Right cardiac atrium (tissue), 5 donors: ENCODE results near the gene ZNF831. TPM values are rescaled to one million over a fixed set of nuclear protein-coding genes. Genes with fewer than 3 reads are reported as not detected.
A peak's percentile ranks its signal among the peaks of the same experiment; 100 is the strongest.

Experiments
- ATAC-seq, 2 donors: fragments of 200-7000 bp; cut with Tn5 transposase; one replicate each; pipeline versions ENCODE4 v1.8.0 to v1.9.1; 2020; ENCODE audit warnings: moderate library complexity in 2 of 2, mild to moderate bottlenecking in 1 of 2
- DNase-seq, 3 donors: peaks; one replicate each; pipeline ENCODE4 v3.0.0-alpha.2; 2020
- H3K27ac ChIP-seq: one replicate; pipeline ENCODE4 v1.5.1; 2013; ENCODE audit warnings: mild to moderate bottlenecking, low read length, control low read depth, moderate library complexity
- H3K27me3 ChIP-seq: one replicate; pipeline ENCODE4 v1.6.1; 2013; ENCODE audit not compliant: control insufficient read depth, insufficient read depth
- H3K4me1 ChIP-seq: one replicate; pipeline ENCODE4 v1.6.1; 2013; ENCODE audit warnings: low read length; ENCODE audit not compliant: control insufficient read depth, insufficient read depth
- H3K4me3 ChIP-seq: one replicate; pipeline ENCODE4 v1.5.1; 2013; ENCODE audit warnings: low read length, control low read depth
- H3K9me3 ChIP-seq: one replicate; pipeline ENCODE4 v1.6.1; 2013; ENCODE audit warnings: low read length; ENCODE audit not compliant: control insufficient read depth
- WGBS: extraction: QIAGEN DNeasy Blood & Tissue Kit; methylation state at CpG from one replicate; pipeline ENCODE4 v1.1.7; 2013; 5-methylcytosine and 5-hydroxymethylcytosine counted together
- intact Hi-C, 4 donors: fragments of 100-400 bp; cut with DNase I; formaldehyde crosslinking; loops; one replicate each; pipeline versions ENCODE4 v1.11.0 to v1.14.0; 2022 to 2023
- polyA plus RNA-seq: library from polyadenylated mRNA; stranded (reverse); fragments of 200-250 nt; gene quantifications from one replicate; pipeline ENCODE4 v1.2.3, GENCODE V29; 2013
- total RNA-seq, 4 donors: library from RNA; stranded (reverse); fragmentation: NEBNext Ultra II Directional; extraction: Animal tissue kit (Norgen Biotek cat#: 25700); gene quantifications; one replicate each; pipeline ENCODE4 v1.2.1, GENCODE V29; 2021
- donor health status: healthy with polysubstance abuse.
- donor health status: DM: no; HTN: yes; CAD: no.
- donor health status: DM: no; HTN: no; CAD: no.
- donor health status: DM: no; HTN: yes; CAD: no; lungs with severe emphysema.
- donor health status: DM: yes; HTN: yes; CAD: no.

ZNF831 gene
- total and polyA plus RNA-seq, 5 donors, result 0.05 to 0.18 (median 0.14) TPM

DNA sequence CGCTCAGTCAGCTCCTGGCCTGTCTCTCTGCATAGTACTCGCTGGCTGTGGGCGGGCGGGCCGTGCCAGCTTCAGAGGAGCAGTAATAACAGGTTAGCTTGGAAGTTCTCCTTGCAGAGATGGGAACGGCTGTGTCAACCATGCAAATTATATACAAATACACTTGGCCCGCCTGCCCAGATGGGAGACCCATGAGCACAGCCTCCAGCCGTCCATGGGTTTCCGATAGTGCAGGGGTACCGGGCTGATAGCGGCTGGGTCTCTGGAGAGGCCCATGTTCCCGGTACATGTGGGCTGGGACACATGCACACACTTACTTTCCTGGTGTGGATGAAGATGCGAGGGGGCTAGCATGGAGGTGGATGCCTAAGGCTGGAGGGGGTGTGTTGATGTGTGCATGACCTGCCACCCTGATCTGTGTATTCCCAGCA is 12.8 kb upstream of the ZNF831 start:
- H3K4me1 ChIP-seq, result peaks cover 17% of the 10 kb centered on the region
- ATAC-seq, result no peak
- intact Hi-C loops, result no loop called here

DNA sequence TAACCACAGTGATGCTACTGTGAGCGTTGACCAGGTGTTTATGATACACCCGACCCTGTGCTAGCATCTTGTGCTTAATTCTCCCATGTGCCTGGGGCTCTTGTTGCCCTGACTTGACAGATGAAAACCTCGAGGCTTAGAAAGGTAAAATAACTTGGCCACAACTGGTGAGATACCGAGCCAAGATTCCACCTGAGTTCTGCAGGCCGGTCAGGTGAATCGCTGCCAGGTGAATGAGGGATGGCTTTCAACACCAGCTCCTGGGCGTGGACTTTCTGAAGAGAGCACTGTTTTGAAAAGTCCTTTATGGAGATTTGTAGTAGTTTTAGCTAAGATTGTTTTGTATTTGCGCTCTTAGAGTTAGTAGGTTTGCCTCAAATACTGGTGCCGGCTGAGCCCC is 12.2 kb upstream of the ZNF831 start:
- H3K9me3 ChIP-seq, result no peaks in the 10 kb centered on the region
- H3K27ac ChIP-seq, result no peak overlapping the region
- no peak overlapping the region for H3K4me3 ChIP-seq
- H3K27me3 ChIP-seq, result no peaks in the 10 kb centered on the region
- ATAC-seq, result no peak
- intact Hi-C loops, result no loop called here
- WGBS, result 95% methylated on average over 9 of the region's 9 CpGs
- H3K4me1 ChIP-seq, result peaks cover 14% of the 10 kb centered on the region
- no peak for DNase-seq

More for the DNA sequence above, 12.8 kb upstream of the ZNF831 start:
- no peaks in the 10 kb centered on the region for H3K9me3 ChIP-seq
- WGBS, result 96% methylated on average over 13 of the region's 13 CpGs
- no peaks in the 10 kb centered on the region for H3K27me3 ChIP-seq
- no peak for DNase-seq
- no peak overlapping the region for H3K27ac ChIP-seq
- H3K4me3 ChIP-seq, result no peak overlapping the region

DNA sequence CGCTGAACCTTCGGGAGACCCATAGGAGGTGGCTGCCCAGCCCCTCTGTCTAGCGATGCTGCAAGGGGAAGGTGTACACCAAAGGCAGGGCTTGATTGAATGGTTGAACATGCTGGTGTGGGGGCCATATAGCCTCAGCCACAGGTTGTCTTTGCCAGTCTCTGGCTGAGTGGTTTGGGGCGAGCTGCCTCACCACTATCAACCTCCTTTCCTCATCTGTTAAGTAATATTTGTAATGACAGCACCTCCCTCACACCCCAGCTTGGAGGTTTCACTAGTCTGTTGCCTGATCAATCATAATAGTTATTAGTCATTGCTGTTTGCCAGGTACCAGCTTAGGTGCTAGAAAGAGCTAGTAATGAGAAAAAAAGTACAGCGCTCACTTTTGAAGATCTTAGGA is 11.8 kb upstream of the ZNF831 start:
- WGBS, result 96% methylated on average over 5 of the region's 5 CpGs
- ATAC-seq (no peak), DNase-seq (no peak)
- H3K27ac ChIP-seq, result no peak overlapping the region
- peaks cover 14% of the 10 kb centered on the region for H3K4me1 ChIP-seq
- no peaks in the 10 kb centered on the region for H3K9me3 ChIP-seq
- H3K27me3 ChIP-seq, result no peaks in the 10 kb centered on the region
- H3K4me3 ChIP-seq, result no peak overlapping the region
- intact Hi-C loops, result no loop called here

DNA sequence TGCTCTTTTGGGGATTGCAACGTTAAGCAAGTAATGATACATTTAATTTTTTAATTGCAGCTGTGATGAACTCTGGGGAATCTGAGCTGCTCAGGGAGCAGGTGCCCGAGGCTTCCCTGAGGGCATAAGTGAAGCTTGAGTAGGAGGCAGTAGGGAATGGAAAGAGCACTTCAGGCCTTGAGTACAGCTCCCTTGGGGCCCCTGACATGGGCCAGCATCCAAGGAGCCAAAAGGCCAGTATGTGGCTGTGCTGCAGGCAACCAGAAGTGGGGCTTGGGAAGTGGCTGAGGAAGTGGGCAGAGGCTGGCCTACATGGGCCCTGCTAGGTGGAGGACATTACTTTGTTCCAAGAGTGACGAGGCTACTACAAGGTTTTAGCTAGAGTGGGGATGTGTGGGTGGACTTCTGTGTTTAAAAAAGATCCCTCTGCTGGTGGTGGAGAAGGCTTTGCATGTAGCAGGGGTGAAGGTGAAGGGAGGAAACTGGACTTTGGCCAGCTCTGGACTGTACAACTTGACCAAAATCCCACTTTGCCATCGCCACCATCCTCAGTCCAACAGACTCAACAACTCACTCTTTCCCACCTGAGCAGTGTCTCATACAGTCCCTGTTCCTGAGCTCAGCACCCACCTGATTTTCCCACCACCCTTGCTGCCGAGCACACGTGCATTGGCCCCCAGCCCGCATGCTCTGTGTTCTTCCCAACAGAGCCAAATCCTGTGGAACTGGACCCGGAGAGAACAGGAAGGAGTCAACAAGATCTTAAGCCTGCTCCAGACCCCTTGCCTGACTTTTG is 10.9 kb upstream of the ZNF831 start:
- DNase-seq (peak in 1 of 3 donors; percentile 45), ATAC-seq (peak in 1 of 2 donors; percentile 7)
- WGBS, result 72% methylated on average over 8 of the region's 8 CpGs
- intact Hi-C loops, result no loop called here
- no peaks in the 10 kb centered on the region for H3K9me3 ChIP-seq
- no peak overlapping the region for H3K4me3 ChIP-seq
- no peak overlapping the region for H3K27ac ChIP-seq
- H3K27me3 ChIP-seq, result no peaks in the 10 kb centered on the region
- H3K4me1 ChIP-seq, result peaks cover 10% of the 10 kb centered on the region

DNA sequence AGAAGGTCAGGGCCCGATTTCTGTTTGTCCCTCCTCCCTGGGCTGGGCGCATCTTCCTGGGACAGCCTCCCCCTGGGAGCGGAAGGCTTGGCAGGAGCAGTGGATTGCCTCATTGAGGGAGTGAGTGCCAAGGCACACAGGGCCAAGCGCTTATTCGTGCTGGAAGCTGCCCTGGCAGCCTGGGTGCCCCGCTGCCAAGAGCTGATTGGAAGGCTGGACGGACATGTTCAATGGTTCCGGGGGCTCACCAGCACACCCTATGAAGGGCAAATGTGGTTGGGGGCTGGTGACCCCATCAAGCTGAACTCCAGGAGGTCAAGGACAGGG is 10.3 kb upstream of the ZNF831 start:
- Histone ChIP-seq H3K27me3 (no peaks in the 10 kb centered on the region), H3K27ac (no peak overlapping the region), H3K4me3 (no peak overlapping the region), H3K4me1 (peaks cover 8% of the 10 kb centered on the region), H3K9me3 (no peaks in the 10 kb centered on the region)
- intact Hi-C loops, result no loop called here
- WGBS, result 61% methylated on average over 8 of the region's 8 CpGs
- ATAC-seq (peak; percentile 50 to 82), DNase-seq (peak; percentile 66 to 86 (median 83))

DNA sequence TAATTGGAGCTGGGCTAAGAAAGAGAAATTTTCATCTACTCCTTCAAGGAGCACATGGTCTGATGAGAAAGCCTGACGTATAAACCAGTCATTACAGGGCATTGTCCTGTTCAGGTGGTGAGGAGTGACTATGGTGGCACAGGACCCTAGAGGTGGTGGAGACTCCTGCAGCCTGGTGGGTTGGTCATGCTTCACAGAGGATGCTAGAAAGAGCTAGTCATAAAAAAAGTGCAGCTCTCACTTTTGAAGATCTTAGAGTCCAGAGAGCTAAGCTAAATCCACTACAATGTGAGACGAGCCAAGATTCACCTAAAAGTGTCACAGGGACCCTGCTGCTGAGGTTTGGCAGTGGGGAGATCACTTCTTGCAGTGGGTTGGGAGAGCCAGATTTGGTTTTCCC is 9.8 kb upstream of the ZNF831 start:
- DNase-seq (no peak), ATAC-seq (no peak)
- H3K4me3 ChIP-seq, result no peak overlapping the region
- no peak overlapping the region for H3K27ac ChIP-seq
- intact Hi-C loops, result no loop called here
- no peaks in the 10 kb centered on the region for H3K9me3 ChIP-seq
- H3K4me1 ChIP-seq, result peaks cover 8% of the 10 kb centered on the region
- H3K27me3 ChIP-seq, result no peaks in the 10 kb centered on the region
- WGBS, result 85% methylated on average over 2 of the region's 2 CpGs

DNA sequence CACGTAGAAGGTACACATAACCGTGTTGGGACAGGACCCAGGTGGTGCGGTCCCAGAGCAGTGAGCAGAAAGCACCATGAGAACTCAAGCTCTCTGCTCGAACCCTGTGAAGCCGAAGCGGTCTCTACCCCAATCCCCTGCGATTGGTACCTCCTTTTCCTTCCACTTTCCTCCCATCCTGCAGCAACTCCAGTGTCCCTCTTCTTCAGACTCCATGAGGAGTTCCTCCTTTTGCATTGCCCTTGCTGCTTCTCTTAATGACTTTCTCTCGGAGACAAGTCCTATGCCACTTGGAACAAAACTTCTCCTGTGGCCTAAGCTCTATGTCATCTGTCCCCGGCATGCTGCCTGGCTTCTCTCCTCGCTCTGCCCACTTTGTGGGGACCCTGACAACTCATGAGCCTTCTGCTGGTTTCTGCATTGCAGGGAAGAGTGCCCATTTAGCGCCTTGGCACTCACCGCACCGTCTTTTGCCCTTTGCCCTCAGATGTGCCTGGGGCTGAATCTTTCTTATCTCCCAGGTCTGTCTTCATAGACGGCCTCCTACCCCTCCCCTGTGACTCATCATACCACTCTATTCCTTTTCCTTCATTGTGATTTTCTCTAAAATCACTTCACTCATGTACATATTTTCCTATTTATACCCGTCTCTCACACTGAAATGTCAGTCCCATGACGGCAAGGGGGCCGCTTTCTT is 9.2 kb upstream of the ZNF831 start:
- no peak overlapping the region for H3K4me3 ChIP-seq
- no peak overlapping the region for H3K27ac ChIP-seq
- no peaks in the 10 kb centered on the region for H3K27me3 ChIP-seq
- intact Hi-C loops, result no loop called here
- no peaks in the 10 kb centered on the region for H3K9me3 ChIP-seq
- H3K4me1 ChIP-seq, result peaks cover 8% of the 10 kb centered on the region
- DNase-seq, result no peak
- no peak for ATAC-seq
- WGBS, result 83% methylated on average over 17 of the region's 17 CpGs

DNA sequence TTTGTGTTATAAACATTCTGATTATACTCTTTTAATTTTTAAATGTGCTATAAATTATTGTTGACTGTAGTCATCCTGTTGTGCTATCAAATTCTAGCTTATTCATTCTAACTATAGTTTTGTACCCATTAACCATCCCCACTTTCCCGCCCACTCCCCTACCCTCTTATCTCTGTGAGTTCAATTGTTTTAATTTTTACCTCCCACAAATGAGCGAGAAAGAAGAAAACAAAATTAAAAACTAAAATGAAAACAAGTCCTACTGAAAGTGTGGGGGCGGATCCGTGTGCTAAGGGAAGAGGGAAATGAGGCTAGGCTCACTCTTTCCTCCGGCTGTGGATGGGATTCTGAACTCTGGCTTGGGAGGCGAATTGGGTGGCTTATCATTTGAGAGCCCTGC is 6.6 kb upstream of the ZNF831 start:
- Histone ChIP-seq H3K4me1 (peaks cover 8% of the 10 kb centered on the region), H3K27ac (no peak overlapping the region), H3K9me3 (no peaks in the 10 kb centered on the region), H3K4me3 (no peak overlapping the region), H3K27me3 (no peaks in the 10 kb centered on the region)
- 73% methylated on average over 6 of the region's 6 CpGs for WGBS
- intact Hi-C loops, result no loop called here
- ATAC-seq (no peak), DNase-seq (no peak)

DNA sequence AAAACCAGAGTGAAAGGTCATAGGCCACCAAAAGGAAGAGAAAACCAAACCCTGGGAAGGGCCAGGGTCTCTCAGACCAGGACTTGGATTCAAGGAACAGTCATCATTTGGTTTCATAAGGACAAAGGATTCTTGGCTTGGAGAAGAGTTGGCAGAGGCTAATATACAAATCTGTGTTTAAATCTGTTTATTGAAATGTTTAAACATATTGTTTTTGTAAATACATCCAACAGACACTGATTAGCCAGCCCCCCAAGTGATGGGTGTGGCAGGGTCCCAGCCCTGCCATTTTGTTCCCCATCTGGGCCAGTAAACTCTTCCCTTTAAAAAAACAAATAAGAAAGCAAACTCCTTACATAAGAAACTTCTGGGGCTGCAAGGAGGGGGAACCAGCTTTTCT is 6.1 kb upstream of the ZNF831 start:
- H3K4me1 ChIP-seq, result peaks cover 8% of the 10 kb centered on the region
- no peak for ATAC-seq
- H3K27me3 ChIP-seq, result no peaks in the 10 kb centered on the region
- intact Hi-C loops, result no loop called here
- H3K27ac ChIP-seq, result no peak overlapping the region
- no peak for DNase-seq
- no peak overlapping the region for H3K4me3 ChIP-seq
- H3K9me3 ChIP-seq, result no peaks in the 10 kb centered on the region

DNA sequence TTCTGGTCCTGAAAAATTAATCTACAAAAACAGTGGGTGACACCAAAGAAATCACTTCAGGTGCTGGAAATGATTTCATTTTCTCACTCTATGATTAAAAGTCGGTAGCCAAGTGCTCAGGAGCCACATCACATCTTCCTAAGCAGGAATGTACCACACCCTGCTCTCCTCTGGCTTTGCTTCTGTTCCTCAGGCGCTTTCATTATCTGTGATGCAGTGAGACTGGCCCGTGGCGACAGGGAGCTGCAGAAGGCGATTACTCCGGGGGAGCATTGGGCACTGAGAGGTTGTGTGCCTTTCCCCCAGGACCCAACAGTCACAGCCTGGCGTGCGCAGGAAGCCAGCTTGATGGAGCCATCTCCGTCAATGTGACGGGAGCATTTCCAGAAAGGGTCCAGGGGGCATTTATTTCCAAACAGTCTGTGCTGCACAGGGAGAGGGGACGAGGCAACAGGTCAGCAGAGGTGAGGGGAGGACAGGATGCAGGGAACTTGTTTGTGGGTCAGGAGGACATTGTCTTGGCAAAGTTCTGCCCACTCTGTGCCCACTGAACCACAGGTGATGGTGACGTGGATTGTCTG is 5.6 kb upstream of the ZNF831 start:
- intact Hi-C loops, result no loop called here
- H3K4me1 ChIP-seq, result peaks cover 5% of the 10 kb centered on the region
- DNase-seq (no peak), ATAC-seq (peak in 1 of 2 donors; percentile 40)
- no peaks in the 10 kb centered on the region for H3K9me3 ChIP-seq
- 45% methylated on average over 12 of the region's 12 CpGs for WGBS
- H3K27ac ChIP-seq, result no peak overlapping the region
- H3K4me3 ChIP-seq, result no peak overlapping the region
- no peaks in the 10 kb centered on the region for H3K27me3 ChIP-seq

DNA sequence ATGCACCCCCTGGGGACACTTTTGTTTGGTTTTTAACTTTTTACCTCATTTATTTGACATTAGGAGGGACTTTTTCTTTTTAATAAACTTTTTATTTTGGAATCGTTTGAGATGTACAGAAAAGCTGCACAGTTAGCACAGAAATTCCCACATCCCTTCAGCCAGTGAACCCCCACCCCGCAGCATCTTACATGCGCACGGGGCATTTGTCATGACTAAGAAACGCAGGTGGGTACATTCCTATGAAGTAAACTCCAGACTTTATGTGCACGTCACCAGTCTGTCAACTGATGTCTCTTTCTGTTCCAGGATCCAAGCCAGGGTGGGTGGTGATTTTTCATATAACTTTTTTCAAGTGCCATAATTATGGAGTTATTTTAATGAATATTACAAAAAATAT is 4.9 kb upstream of the ZNF831 start:
- Histone ChIP-seq H3K27ac (no peak overlapping the region), H3K27me3 (no peaks in the 10 kb centered on the region), H3K4me1 (peaks cover 2% of the 10 kb centered on the region), H3K4me3 (no peak overlapping the region), H3K9me3 (no peaks in the 10 kb centered on the region)
- DNase-seq (no peak), ATAC-seq (no peak)
- WGBS, result 86% methylated on average over 6 of the region's 6 CpGs
- intact Hi-C loops, result no loop called here
